IPS-18a (cell line): ENCODE results near the gene CTDP1.
"Not testable (repeated sequence)": the region's sequence is repeated elsewhere in the genome, so short reads cannot be mapped to it uniquely, and the experiment has no call there.

Experiments used
- H3K27ac ChIP-seq: one replicate; pipeline ENCODE4 v1.5.1; 2013; ENCODE audit warnings: low read length
- H3K27me3 ChIP-seq: one replicate; pipeline ENCODE4 v1.6.1; 2013; ENCODE audit warnings: mild to moderate bottlenecking, low read length; ENCODE audit not compliant: control insufficient read depth, insufficient read depth
- H3K36me3 ChIP-seq: one replicate; pipeline ENCODE4 v1.6.1; 2013; ENCODE audit warnings: low read depth, low read length; ENCODE audit not compliant: control insufficient read depth
- H3K4me1 ChIP-seq: one replicate; pipeline ENCODE4 v1.6.1; 2013; ENCODE audit warnings: low read depth, low read length; ENCODE audit not compliant: control insufficient read depth
- H3K4me3 ChIP-seq: one replicate; pipeline ENCODE4 v1.5.1; 2013; ENCODE audit warnings: low read length
- H3K9ac ChIP-seq: one replicate; pipeline ENCODE4 v1.6.1; 2013; ENCODE audit warnings: mild to moderate bottlenecking, low read length, moderate library complexity
- H3K9me3 ChIP-seq: one replicate; pipeline ENCODE4 v1.6.1; 2013; ENCODE audit warnings: low read depth, low read length; ENCODE audit not compliant: control insufficient read depth

The CTDP1 gene

GRCh38 chr18:79712206-79712857 lies 32.7 kb downstream of the CTDP1 start:
- Histone ChIP-seq H3K4me3 (no peak overlapping the region), H3K27ac (no peak overlapping the region), H3K9me3 (no peaks in the 10 kb centered on the region), H3K9ac (no peak overlapping the region), H3K27me3 (no peaks in the 10 kb centered on the region), H3K36me3 (peaks cover 38% of the 10 kb centered on the region), H3K4me1 (no peaks in the 10 kb centered on the region)

- Histone ChIP-seq H3K27me3 (no peaks in the 10 kb centered on the region), H3K4me3 (no peak overlapping the region), H3K9me3 (no peaks in the 10 kb centered on the region), H3K27ac (no peak overlapping the region), H3K4me1 (no peaks in the 10 kb centered on the region), H3K36me3 (peaks cover 34% of the 10 kb centered on the region), H3K9ac (no peak overlapping the region)
Observed at GRCh38 chr18:79713341-79713740, 33.7 kb downstream of the CTDP1 start.

- Histone ChIP-seq H3K27me3 (no peaks in the 10 kb centered on the region), H3K9me3 (no peaks in the 10 kb centered on the region), H3K27ac (no peak overlapping the region), H3K4me1 (no peaks in the 10 kb centered on the region), H3K36me3 (peaks cover 33% of the 10 kb centered on the region), H3K9ac (no peak overlapping the region), H3K4me3 (no peak overlapping the region)
Observed at GRCh38 chr18:79714531-79715240, 35.1 kb downstream of the CTDP1 start.

- H3K36me3 ChIP-seq: peaks cover 32% of the 10 kb centered on the region
- no peak overlapping the region for H3K27ac ChIP-seq
- H3K9me3 ChIP-seq: no peaks in the 10 kb centered on the region
- H3K27me3 ChIP-seq: no peaks in the 10 kb centered on the region
- no peaks in the 10 kb centered on the region for H3K4me1 ChIP-seq
- no peak overlapping the region for H3K9ac ChIP-seq
- H3K4me3 ChIP-seq: no peak overlapping the region
Observed at GRCh38 chr18:79715280-79715679, 35.7 kb downstream of the CTDP1 start.

- Histone ChIP-seq H3K9ac (no peak overlapping the region), H3K27me3 (no peaks in the 10 kb centered on the region), H3K36me3 (peaks cover 42% of the 10 kb centered on the region), H3K4me3 (no peak overlapping the region), H3K27ac (no peak overlapping the region), H3K9me3 (no peaks in the 10 kb centered on the region), H3K4me1 (no peaks in the 10 kb centered on the region)
Observed at GRCh38 chr18:79717059-79717458, 37.5 kb downstream of the CTDP1 start.

- Histone ChIP-seq H3K27me3 (no peaks in the 10 kb centered on the region), H3K4me1 (no peaks in the 10 kb centered on the region), H3K9ac (no peak overlapping the region), H3K4me3 (no peak overlapping the region), H3K27ac (no peak overlapping the region), H3K9me3 (no peaks in the 10 kb centered on the region), H3K36me3 (peaks cover 37% of the 10 kb centered on the region)
Observed at GRCh38 chr18:79717555-79718074, 38.0 kb downstream of the CTDP1 start.

DNA sequence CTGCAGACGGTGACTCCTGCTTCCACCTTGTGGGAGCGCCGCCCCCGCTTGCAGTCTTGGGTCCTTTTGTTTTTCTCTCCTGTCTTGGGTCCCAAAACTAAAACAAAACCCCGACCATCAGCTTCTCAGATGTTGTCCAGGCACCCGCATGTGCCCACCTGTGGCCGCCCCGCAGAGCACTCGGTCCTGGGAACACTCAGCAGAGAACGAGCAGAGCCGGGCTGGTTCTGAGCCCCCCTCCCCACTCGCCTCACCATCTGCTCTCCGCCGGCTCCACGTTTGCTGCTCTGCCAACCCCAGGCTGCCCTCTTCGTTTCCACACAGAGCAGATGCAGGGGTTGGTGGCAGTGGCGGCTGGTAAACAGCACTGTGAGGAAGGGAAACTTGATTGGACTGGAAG lies 38.5 kb downstream of the CTDP1 start:
- H3K36me3 ChIP-seq: peaks cover 36% of the 10 kb centered on the region

GRCh38 chr18:79718878-79719477 lies 39.4 kb downstream of the CTDP1 start:
- Histone ChIP-seq H3K36me3 (peaks cover 33% of the 10 kb centered on the region), H3K9me3 (no peaks in the 10 kb centered on the region), H3K27me3 (no peaks in the 10 kb centered on the region), H3K27ac (no peak overlapping the region), H3K9ac (no peak overlapping the region), H3K4me3 (no peak overlapping the region), H3K4me1 (no peaks in the 10 kb centered on the region)

More for the DNA sequence above, 38.5 kb downstream of the CTDP1 start:
- Histone ChIP-seq H3K9me3 (no peaks in the 10 kb centered on the region), H3K27me3 (no peaks in the 10 kb centered on the region), H3K4me1 (no peaks in the 10 kb centered on the region), H3K27ac (no peak overlapping the region), H3K9ac (no peak overlapping the region), H3K4me3 (no peak overlapping the region)

- not testable (repeated sequence) for H3K4me3 ChIP-seq, H3K27ac ChIP-seq, H3K27me3 ChIP-seq, H3K9ac ChIP-seq, H3K9me3 ChIP-seq, H3K4me1 ChIP-seq
- peaks cover 33% of the 10 kb centered on the region for H3K36me3 ChIP-seq
Observed at GRCh38 chr18:79719478-79720358, 40.1 kb downstream of the CTDP1 start.

- no peaks in the 10 kb centered on the region for H3K9me3 ChIP-seq
- no peak overlapping the region for H3K9ac ChIP-seq
- no peaks in the 10 kb centered on the region for H3K27me3 ChIP-seq
- no peak overlapping the region for H3K4me3 ChIP-seq
- peaks cover 28% of the 10 kb centered on the region for H3K36me3 ChIP-seq
- no peaks in the 10 kb centered on the region for H3K4me1 ChIP-seq
- H3K27ac ChIP-seq: no peak overlapping the region
Observed at GRCh38 chr18:79720359-79720733, 40.7 kb downstream of the CTDP1 start.

- H3K27ac ChIP-seq: no peak overlapping the region
- no peaks in the 10 kb centered on the region for H3K27me3 ChIP-seq
- H3K9ac ChIP-seq: no peak overlapping the region
- no peaks in the 10 kb centered on the region for H3K9me3 ChIP-seq
- H3K4me3 ChIP-seq: no peak overlapping the region
- no peaks in the 10 kb centered on the region for H3K4me1 ChIP-seq
- peaks cover 19% of the 10 kb centered on the region for H3K36me3 ChIP-seq
Observed at GRCh38 chr18:79723036-79723435, 43.4 kb downstream of the CTDP1 start.
